ENCODE results near the gene DGKI.

The DGKI gene

GRCh38 chr7:137871170-137871915 is 24.6 kb upstream of the DGKI start:
- no peak for DNase-seq

GRCh38 chr7:137870684-137871083 is 23.9 kb upstream of the DGKI start:
- no peak for DNase-seq

GRCh38 chr7:137870078-137870477 is 23.3 kb upstream of the DGKI start:
- DNase-seq: no peak

GRCh38 chr7:137869260-137869659 is 22.5 kb upstream of the DGKI start:
- no peak for DNase-seq

- DNase-seq: no peak
Measured at GRCh38 chr7:137867289-137867688, 20.5 kb upstream of the DGKI start.

- no peak for DNase-seq
Measured at GRCh38 chr7:137865764-137866163, 19.0 kb upstream of the DGKI start.

GRCh38 chr7:137862964-137863363 is 16.2 kb upstream of the DGKI start:
- no peak for DNase-seq

GRCh38 chr7:137862358-137862757 is 15.6 kb upstream of the DGKI start:
- no peak for DNase-seq

- no peak for DNase-seq
Measured at GRCh38 chr7:137860542-137860941, 13.8 kb upstream of the DGKI start.

GRCh38 chr7:137853053-137853452 is 6.3 kb upstream of the DGKI start:
- no peak for DNase-seq

GRCh38 chr7:137852108-137852507 is 5.3 kb upstream of the DGKI start:
- no peak for DNase-seq

GRCh38 chr7:137850972-137851945 is 4.5 kb upstream of the DGKI start:
- no peak for DNase-seq

- no peak for DNase-seq
Measured at GRCh38 chr7:137850571-137850970, 3.8 kb upstream of the DGKI start.

- no peak for DNase-seq
Measured at GRCh38 chr7:137848095-137848494, 1.3 kb upstream of the DGKI start.

- no peak for DNase-seq
Measured at GRCh38 chr7:137847568-137848050, 835 bp upstream of the DGKI start.

GRCh38 chr7:137846549-137846826 is 286 bp downstream of the DGKI start:
- DNase-seq: no peak

GRCh38 chr7:137844677-137845425 is 1.9 kb downstream of the DGKI start:
- no peak for DNase-seq

- DNase-seq: no peak
Measured at GRCh38 chr7:137839903-137840779, 6.6 kb downstream of the DGKI start.

GRCh38 chr7:137838706-137839315 is 8.0 kb downstream of the DGKI start:
- DNase-seq: no peak

- no peak for DNase-seq
Measured at GRCh38 chr7:137836541-137836940, 10.2 kb downstream of the DGKI start.

- no peak for DNase-seq
Measured at GRCh38 chr7:137836113-137836509, 10.7 kb downstream of the DGKI start.
